ENCODE results near the gene IL16. TPM values are rescaled to one million over a fixed set of nuclear protein-coding genes. Genes with fewer than 3 reads are reported as not detected.
A peak's percentile ranks its signal among the peaks of the same experiment; 100 is the strongest.

The IL16 gene
- total RNA-seq, 3 donors from 2014 or later (not counting 1 experiment from before 2014, with no cell fraction given), result 98.1 to 153 (median 114) TPM

- peaks cover 2% of the 10 kb centered on the region for H3K36me3 Mint-ChIP-seq
- H3K27ac Mint-ChIP-seq, result peak overlapping the region; percentile 97 to 98
- Histone ChIP-seq H3K27me3 (ENCODE audit: control insufficient read depth, insufficient read depth, low read length) (no peaks in the 10 kb centered on the region), H3K4me3 (ENCODE audit: low read length) (no peak overlapping the region), H3K4me1 (ENCODE audit: control insufficient read depth, insufficient read depth, low read length) (peaks cover 75% of the 10 kb centered on the region), H3K36me3 (ENCODE audit: control insufficient read depth, insufficient read depth, low read length) (no peaks in the 10 kb centered on the region), H3K27ac (ENCODE audit: low read length) (peak overlapping the region; percentile 81), H3K9me3 (ENCODE audit: control insufficient read depth, insufficient read depth, low read length) (no peaks in the 10 kb centered on the region)
- DNase-seq (no peak), ATAC-seq (no peak)
- H3K9me3 Mint-ChIP-seq, result peaks cover 0 to under 1% of the 10 kb centered on the region in 2 donors
- peak overlapping the region; percentile 60 for H3K4me3 Mint-ChIP-seq
- intact Hi-C loops (cut with micrococcal nuclease), result no loop called here
- TF ChIP-seq CTCF (IDR thresholded peaks at IDR 0.05), result no peak
- 59% methylated on average over 5 of the region's 5 CpGs for whole genome bisulfite sequencing (ENCODE audit: insufficient coverage)
- H3K4me1 Mint-ChIP-seq, result peaks cover 64 to 73% of the 10 kb centered on the region in 2 donors
- H3K27me3 Mint-ChIP-seq (ENCODE audit: low read depth in 2 of 2), result no peaks in the 10 kb centered on the region
Measured at GRCh38 chr15:81291916-81292522, 95.3 kb downstream of the IL16 start.

DNA sequence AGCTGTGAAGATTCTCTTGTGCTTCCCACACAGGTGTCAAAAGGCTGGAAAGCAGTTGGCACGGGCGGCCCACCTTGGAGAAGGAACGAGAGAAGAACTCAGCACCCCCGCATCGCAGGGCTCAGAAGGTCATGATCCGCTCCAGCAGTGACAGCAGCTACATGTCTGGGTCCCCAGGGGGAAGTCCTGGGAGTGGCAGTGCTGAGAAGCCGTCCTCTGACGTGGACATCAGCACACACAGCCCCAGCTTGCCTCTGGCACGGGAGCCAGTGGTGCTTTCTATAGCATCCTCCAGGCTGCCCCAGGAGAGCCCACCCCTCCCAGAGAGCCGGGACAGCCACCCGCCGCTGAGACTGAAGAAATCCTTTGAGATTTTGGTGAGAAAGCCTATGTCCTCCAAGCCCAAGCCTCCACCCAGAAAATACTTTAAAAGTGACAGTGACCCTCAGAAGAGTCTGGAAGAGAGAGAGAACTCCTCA lies 95.9 kb downstream of the IL16 start:
- Mint-ChIP-seq H3K27ac (peak overlapping the region; percentile 97 to 98), H3K4me1 (peaks cover 64 to 74% of the 10 kb centered on the region in 2 donors), H3K36me3 (no peaks in the 10 kb centered on the region), H3K27me3 (ENCODE audit: low read depth in 2 of 2) (no peaks in the 10 kb centered on the region), H3K9me3 (no peaks in the 10 kb centered on the region), H3K4me3 (peak overlapping the region; percentile 60)
- H3K4me3 ChIP-seq (ENCODE audit: low read length), result peak overlapping the region; percentile 23
- H3K36me3 ChIP-seq (ENCODE audit: control insufficient read depth, insufficient read depth, low read length), result no peaks in the 10 kb centered on the region
- no peaks in the 10 kb centered on the region for H3K9me3 ChIP-seq (ENCODE audit: control insufficient read depth, insufficient read depth, low read length)
- H3K27me3 ChIP-seq (ENCODE audit: control insufficient read depth, insufficient read depth, low read length), result no peaks in the 10 kb centered on the region
- 63% methylated on average over 12 of the region's 12 CpGs for WGBS (ENCODE audit: insufficient coverage)
- TF ChIP-seq CTCF (IDR thresholded peaks at IDR 0.05), result no peak
- ATAC-seq (no peak), DNase-seq (peak in 1 of 2 donors; percentile 81)
- H3K27ac ChIP-seq (ENCODE audit: low read length), result peak overlapping the region; percentile 81
- H3K4me1 ChIP-seq (ENCODE audit: control insufficient read depth, insufficient read depth, low read length), result peaks cover 70% of the 10 kb centered on the region
- intact Hi-C loops (cut with micrococcal nuclease), result no loop called here

DNA sequence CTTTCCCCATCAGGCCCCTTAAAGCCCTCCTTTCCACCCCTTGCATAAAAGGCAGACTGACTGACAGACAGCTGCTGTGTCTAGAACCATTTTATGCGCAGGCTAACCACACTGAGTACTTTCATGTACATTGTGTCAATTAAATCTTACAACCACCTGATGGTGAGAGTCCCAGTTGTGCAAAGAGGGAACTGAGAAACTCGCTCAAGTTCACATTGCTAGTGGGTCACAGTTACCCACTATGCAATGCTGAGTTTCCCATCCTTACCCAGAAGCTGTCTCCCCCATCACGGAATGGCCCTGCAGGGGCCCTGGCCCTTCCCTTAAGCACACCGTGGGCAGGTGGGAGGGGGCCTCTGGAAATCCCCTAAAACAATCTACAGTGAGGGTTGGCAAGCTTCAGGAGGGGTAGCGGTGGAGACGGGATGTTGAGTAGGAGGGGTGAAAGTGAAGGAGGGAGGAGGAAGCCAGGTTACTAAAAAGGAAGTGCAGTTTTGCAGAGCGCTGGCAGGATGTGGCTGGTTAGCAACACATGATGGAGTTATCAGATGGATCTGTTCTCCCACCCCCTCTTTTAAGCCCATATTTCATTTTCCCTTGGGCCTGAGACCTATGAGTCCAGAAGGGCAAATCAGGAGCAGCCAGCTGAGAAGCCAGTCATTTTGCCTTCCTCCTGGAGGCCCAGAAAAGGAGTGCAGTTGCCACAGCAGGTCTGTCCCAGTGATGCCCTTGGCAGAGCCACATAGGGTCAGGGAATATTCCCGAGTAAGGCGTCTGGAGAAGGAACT lies 97.2 kb downstream of the IL16 start:
- H3K27ac Mint-ChIP-seq, result peak overlapping the region; percentile 97 to 98
- no peaks in the 10 kb centered on the region for H3K9me3 Mint-ChIP-seq
- no peaks in the 10 kb centered on the region for H3K36me3 ChIP-seq (ENCODE audit: control insufficient read depth, insufficient read depth, low read length)
- no peak for TF ChIP-seq CTCF (IDR thresholded peaks at IDR 0.05)
- H3K27ac ChIP-seq (ENCODE audit: low read length), result peak overlapping the region; percentile 81
- peak; percentile 48 to 93 for DNase-seq
- no peaks in the 10 kb centered on the region for H3K9me3 ChIP-seq (ENCODE audit: control insufficient read depth, insufficient read depth, low read length)
- H3K27me3 Mint-ChIP-seq (ENCODE audit: low read depth in 2 of 2), result no peaks in the 10 kb centered on the region
- 2% methylated on average over 9 of the region's 9 CpGs for WGBS (ENCODE audit: insufficient coverage)
- H3K4me1 Mint-ChIP-seq, result peaks cover 73 to 83% of the 10 kb centered on the region in 2 donors
- peak overlapping the region; percentile 23 for H3K4me3 ChIP-seq (ENCODE audit: low read length)
- peak overlapping the region; percentile 99 for H3K4me3 Mint-ChIP-seq
- H3K36me3 Mint-ChIP-seq, result no peaks in the 10 kb centered on the region
- intact Hi-C loops (cut with micrococcal nuclease), result no loop called here
- H3K4me1 ChIP-seq (ENCODE audit: control insufficient read depth, insufficient read depth, low read length), result peaks cover 76% of the 10 kb centered on the region
- ATAC-seq, result peak; percentile 69 to 83 (median 75)
- H3K27me3 ChIP-seq (ENCODE audit: control insufficient read depth, insufficient read depth, low read length), result no peaks in the 10 kb centered on the region

Data from natural killer cell (primary cell).